Ecto neural progenitor cell (in vitro differentiated cells): ENCODE results near the gene PLD2.
A peak's percentile ranks its signal among the peaks of the same experiment; 100 is the strongest.

Experiments
- DNase-seq: peaks from one replicate; pipeline ENCODE4 v3.0.0-alpha.2; 2018; ENCODE audit warnings: low spot score

The PLD2 gene, protein sequence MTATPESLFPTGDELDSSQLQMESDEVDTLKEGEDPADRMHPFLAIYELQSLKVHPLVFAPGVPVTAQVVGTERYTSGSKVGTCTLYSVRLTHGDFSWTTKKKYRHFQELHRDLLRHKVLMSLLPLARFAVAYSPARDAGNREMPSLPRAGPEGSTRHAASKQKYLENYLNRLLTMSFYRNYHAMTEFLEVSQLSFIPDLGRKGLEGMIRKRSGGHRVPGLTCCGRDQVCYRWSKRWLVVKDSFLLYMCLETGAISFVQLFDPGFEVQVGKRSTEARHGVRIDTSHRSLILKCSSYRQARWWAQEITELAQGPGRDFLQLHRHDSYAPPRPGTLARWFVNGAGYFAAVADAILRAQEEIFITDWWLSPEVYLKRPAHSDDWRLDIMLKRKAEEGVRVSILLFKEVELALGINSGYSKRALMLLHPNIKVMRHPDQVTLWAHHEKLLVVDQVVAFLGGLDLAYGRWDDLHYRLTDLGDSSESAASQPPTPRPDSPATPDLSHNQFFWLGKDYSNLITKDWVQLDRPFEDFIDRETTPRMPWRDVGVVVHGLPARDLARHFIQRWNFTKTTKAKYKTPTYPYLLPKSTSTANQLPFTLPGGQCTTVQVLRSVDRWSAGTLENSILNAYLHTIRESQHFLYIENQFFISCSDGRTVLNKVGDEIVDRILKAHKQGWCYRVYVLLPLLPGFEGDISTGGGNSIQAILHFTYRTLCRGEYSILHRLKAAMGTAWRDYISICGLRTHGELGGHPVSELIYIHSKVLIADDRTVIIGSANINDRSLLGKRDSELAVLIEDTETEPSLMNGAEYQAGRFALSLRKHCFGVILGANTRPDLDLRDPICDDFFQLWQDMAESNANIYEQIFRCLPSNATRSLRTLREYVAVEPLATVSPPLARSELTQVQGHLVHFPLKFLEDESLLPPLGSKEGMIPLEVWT

DNA sequence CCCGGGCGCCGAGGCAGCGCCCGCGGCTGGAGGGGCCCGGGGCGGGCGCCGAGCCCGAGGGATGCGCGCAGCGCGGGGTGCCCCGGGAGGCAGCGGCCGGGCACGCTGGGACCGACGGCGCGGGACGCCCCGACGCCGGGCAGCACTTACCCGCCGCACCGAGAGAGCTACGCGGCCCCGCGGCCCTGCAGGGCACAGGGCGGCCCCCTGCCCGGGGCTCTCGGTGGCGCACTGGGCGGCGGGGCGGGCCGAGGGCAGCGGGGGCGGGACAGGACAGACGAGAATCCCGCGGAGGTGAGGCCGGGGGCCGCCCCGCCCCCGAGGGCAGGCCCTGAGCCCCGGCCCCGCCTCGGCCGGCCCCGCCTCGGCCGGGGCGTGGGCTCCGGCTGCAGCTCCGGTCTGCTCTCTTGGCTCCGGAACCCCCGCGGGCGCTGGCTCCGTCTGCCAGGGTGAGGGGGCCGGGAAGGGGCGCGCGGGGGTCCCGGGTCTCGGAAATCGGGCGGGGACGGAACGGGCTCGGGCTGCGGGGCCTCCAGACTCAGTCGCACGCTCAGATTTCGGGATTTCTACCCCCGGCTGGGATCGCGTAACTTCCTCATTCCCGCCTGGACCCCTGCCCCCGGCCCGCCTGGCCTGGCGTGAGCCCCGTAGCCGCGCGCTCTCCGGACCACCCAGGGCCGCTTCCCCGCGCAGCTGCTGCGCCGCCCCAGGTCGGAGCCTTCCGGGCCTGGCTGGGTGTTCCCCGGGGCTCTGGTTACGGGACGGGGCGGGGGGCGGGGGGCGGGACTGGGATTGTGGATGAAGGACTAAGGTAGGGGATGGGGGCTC, at the start of gene PLD2:
PLD2 (plus strand) TSS at position 376 of the 828 bp plus-strand sequence. CDS start 621 bp downstream, outside the sequence.
- peak; percentile 95 for DNase-seq

DNA sequence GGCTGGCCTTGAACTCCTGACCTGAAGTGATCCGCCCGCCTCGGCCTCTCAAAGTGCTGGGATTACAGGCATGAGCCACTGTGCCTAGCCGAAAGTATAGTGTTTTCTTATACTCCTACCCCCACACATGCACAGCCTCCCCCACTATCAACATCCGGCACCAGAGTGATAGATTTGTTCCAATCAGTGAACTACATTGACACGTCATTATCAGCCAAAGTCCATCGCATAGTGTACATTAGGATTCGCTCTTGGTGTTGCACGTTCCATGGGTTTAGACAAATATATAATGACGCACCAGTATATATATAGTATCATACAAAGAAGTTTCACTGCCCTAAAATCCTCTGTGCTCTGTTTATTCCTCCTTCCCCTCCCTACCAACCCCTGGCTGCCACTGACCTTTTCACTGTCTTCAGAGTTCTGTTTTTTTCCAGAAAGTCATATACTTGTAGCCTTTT, 47.1 kb upstream of the PLD2 start:
- DNase-seq, result no peak

DNA sequence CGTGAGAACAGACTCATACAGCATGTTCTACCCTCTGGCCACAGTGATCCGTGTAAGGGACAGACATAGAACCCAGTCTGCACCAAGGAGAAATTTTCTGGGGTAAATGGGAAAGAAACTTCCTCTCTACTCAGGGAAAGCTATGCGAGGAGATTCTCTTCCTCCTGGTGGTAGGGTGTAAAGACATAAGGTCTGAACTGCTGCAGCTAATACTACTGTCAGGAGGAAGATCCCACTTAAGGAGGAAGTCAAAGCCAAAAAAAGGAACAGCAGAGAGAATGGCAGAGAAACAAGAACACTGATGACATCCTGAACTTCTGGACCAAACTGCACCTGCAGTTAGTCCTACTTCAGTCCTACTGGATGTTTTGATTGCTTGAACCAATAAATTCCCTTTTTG, 42.4 kb upstream of the PLD2 start:
- DNase-seq, result no peak

DNA sequence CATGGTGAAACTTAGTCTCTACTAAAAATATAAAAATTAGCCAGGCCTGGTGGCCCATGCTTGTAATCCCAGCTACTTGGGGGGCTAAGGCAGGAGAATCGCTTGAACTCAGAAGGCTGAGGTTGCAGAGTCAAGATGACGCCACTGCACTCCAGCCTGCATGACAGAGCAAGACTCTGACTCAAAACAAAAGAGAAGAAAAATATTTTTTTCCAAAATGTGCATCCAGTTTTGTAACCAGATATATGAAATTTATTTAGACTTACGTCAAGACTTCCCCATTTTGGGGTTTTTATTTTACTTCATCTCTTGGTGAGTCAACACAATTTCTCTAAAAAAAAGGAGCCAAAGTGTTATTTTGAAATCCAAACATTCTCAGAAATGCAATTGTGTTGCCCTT, 40.8 kb upstream of the PLD2 start:
- no peak for DNase-seq

DNA sequence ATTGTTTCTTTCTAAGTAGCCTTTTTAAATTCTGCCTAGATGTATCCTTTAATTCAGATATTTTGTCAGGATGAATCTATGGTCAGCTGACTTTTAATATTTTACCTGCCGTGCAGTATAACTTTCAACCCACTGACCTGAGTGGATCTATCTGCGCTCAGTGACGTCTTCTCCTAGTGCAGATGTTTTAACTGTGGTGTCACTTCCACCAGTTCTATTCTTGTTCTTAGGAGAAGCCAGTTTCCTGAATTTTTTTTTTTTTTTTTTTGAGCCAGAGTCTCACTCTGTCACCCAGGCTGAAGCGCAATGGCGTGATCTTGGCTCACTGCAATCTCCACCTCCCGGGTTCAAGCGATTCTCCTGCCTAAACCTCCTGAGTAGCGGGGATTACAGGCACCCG, 40.2 kb upstream of the PLD2 start:
- no peak for DNase-seq

DNA sequence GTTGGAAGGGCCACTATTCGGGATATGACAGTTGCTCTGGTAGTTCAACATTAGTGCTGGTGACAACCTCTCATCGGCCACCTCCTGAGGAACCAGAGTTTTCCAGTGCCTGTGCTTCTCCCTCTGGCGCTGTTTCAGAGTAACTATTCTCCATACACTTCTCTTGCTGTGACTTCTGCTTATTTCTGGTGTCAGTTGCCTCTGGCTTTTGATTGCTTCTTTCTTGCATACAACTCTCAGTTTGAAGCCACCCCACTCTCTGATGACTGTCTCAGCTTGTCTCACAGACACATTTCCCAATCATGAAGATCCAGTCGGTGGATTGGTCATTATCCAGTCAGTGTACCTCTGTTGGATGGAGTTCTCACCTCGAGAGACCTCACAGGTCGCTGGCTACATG, 38.7 kb upstream of the PLD2 start:
- no peak for DNase-seq

DNA sequence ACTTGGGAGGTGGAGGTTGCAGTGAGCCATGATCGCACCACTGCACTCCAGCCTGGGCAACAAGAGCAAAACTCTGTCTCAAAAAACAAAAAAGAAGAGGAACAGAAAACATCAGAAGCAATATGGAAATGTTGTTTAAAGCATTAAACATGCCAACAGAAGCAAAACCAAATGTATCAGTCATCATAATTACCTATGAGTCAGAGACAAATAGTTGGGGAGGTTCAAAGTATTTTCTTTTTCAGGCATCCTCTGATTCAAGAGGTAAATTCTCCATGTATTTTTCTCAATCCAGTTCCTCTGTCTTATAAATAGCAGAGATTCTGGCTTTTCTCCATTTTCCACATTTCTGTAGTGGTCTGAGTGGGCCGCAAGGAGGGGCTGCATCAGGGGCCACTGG, 37.3 kb upstream of the PLD2 start:
- no peak for DNase-seq

DNA sequence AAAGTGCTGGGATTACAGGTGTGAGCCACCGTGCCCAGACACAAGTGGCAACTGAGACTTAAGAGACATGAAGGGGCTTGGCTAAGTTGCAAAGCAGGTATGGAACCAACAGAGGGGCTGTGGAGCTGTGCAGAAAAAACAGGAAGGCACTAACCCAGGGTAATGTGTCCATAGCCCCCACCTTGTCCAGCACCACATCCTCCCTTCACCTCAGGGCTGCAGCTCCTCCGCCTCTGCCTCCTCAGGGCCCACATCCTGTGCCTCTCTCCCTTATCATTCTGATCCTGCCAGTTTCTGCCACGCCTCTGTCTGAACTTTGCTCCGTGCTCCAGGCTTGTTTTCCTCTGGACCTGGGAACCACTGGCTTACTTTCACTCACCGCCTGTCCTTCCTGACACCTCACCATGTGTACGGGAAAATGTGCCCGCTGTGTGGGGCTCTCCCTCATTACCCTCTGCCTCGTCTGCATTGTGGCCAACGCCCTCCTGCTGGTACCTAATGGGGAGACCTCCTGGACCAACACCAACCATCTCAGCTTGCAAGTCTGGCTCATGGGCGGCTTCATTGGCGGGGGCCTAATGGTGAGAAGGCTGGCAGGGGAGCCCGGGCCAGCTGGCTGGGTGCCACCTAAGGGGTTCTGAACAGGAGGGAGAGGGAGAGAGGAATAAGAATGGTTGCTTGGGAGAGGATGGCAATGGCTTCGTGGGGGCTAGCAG, 35.3 kb upstream of the PLD2 start, which contains the start of gene TM4SF5:
TM4SF5 (plus strand) TSS at position 368 of the 716 bp plus-strand sequence; CDS start at position 405, 37 bp downstream.
- DNase-seq, result no peak

DNA sequence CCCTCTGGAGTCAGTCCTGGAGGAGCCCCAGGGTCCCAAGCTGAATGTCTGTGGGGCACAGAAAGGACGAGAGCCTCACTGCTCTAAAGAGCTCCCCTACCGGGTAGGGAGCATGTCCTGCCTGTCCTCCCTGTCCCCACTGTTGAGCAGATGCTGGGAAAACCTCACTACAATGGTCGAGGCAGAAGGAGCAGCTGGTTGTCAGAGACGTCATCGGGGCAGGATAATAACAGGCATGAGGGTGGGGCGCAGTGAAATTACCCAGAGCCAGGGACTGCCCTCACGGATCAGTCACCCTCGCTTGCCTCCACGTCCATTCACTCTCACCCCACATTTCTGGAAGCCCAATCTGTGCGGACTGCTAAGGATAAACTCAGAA, 34.7 kb upstream of the PLD2 start:
- DNase-seq, result no peak

DNA sequence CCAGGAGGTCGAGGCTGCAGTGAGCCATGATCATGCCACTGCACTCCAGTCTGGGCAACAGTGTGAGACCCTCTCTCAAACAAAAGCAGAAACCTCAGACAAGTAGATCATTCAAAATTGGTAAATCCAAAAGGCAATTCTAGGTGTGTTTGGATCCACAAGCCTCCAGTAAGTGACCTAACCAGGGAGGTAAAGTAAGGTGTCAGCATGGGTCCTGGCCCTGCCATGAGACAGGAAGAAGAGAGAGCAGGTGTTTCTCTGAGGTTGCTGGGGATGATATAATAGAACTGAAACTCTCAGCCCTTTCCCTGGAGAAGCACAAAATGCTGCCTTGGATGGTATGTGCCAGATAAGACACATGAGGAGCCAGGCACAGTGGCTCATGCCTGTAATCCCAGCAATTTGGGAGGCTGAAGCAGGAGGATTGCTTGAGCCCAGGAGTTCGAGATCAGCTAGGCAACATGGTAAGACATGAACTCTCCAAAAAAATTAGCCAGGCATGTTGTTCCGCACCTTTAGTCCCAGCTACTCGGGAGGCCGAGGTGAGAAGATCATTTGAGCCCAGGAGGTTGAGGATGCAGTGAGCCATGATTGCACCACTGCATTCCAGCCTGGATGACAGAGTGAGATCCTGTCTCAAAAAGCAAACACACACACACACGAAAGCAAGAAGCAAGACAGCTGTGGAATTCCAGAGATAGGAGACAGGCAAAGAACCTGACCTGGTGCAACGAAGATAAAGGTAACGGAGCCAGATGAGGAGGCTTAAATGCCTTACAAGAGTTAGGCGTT, 28.8 kb upstream of the PLD2 start:
- DNase-seq, result no peak

DNA sequence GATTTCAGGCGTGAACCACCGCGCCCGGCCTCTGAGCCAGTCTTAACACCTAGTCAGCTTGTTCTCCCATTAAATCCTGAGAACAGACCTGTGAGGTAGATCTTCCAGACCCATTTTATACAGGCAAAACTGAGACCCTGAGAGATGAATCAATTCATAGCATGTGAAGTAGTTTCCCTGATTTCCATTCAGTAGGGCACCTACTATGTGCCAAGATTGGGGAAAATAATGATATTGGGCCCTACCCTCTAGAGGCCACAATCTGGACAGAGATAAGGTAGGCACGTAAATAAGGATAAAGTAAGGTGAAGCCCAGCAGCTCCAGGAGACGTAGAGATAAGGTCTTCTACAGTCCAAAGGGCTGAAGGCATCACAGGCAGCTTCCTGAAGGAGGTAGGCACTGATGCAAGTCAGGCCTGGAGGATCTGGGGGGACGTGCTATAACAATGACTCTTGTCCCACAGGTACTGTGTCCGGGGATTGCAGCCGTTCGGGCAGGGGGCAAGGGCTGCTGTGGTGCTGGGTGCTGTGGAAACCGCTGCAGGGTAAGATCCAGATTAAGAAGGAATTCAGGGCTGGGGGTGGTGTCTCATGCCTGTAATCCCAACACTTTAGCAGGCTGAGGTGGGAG, 26.5 kb upstream of the PLD2 start:
- no peak for DNase-seq

DNA sequence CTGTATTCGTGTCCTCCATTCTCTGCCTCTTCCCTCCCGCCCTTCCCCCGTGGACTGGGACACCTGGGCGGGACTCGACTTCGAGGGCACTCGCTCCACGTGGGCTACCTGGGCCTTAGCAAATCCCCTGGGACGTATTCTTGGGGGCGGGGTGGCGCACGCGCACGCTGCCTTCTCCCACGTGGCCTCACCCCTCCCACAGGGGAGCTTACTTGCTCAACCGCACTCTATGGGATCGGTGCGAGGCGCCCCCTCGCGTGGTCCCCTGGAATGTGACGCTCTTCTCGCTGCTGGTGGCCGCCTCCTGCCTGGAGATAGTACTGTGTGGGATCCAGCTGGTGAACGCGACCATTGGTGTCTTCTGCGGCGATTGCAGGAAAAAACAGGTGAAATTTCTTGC, 24.3 kb upstream of the PLD2 start:
- DNase-seq, result no peak

DNA sequence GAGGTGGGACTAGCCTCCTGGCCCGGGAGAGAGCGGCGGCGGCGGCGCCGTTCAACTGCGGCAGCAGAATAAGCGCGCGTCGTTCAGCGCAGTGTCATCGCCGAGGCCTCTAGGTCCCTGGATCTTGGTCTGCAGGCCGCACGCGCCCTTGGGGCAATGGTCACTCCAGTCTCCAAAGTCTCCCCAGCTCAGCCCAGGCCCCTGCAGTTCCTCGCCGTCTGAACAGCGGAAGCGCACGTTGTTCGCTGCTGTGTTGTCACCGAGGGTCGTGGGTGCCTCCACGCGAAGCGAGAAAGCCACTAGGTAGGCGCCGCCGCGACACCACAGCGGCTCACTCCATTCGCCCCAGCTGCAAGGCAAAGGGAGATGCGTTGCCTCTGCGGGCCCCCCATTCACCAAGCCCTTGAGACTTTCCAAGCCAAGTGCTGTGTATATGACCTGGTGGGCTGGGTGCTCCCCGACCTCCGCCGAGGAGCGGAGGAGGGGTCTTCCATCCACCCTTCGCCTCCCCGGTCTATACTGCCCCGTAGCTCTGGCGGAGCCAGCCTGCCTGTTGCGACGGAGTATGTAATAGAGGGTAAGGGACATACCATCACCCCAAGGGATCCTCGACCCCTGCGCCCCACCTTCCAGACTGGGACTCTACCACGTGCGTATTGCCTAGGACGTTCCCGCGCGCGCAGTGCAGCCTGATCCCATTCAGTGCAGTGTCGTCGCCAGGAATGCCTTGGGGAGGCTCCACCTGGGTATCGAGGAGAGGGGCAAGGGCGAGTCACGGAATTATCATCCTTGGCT, 21.4 kb upstream of the PLD2 start:
- no peak for DNase-seq

DNA sequence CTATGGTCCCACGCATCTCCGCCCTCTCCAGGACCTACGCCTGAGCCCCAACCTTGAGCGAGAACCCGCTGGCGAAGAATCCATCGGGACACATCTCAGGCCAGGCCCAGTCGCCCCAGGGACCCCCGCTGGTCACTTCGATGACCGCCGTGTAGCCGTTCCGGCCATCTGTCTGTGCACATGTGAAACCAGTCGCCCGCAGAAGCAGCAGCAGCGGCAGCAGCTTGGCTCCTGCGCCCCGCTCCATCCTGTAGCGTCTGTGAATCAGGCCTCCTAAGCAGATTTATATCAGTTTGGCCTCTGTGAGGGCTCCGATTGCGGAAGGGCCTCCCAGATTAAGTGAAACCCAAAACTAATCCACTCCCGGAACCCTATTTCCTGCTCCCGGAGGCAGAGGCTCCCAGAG, 20.8 kb upstream of the PLD2 start, which contains the start of gene VMO1:
VMO1 (minus strand) TSS at position 259 of the 406 bp plus-strand sequence; CDS start at position 247, 12 bp downstream.
- peak; percentile 69 for DNase-seq

DNA sequence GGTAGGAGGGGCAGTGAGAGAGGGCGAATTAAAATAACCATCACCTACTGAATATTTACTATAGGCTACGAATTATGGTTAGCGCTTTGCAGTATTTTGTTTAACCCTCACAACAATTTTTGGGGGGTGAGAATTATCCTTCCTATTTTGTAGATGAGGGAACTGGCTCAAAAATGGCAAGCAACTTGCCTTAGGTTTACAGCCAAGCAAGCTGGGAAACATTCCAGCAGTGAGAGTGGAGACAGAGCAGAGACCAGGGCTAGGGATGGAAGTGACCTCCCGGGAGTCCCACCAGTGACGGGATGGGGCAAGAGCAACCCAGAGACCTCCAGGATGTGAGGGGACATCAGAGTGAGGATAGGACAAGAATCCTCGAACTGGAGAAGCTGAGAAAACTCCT, 20.4 kb upstream of the PLD2 start:
- no peak for DNase-seq

DNA sequence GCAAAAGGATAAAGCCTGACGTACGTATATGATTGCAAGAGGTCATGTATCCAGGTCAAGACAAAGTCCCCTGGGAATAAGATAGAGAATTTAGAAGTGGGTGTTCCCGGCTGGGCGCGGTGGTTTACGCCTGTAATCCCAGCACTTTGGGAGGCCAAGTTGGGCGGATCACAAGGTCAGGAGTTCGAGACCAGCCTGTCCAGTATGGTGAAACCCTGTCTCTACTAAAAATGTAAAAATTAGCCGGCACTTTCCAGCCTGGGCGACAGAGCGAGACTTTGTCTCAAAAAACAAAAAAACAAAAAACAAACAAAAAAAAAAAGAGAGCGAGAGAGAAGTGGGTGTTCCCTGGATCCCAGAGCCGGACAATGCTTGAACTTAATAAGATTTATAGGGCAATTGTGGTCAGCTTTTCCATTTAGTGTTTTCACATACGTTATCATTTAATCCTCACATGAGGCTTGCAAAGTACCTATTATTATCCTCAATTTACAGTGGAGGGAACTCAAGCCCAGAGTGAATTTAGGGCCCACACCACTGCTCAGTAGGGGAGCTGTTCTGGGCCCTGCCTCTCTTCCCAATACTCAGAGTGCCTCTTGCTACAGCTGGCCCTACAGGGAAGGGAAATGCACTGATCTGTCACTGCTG, 18.7 kb upstream of the PLD2 start:
- no peak for DNase-seq

DNA sequence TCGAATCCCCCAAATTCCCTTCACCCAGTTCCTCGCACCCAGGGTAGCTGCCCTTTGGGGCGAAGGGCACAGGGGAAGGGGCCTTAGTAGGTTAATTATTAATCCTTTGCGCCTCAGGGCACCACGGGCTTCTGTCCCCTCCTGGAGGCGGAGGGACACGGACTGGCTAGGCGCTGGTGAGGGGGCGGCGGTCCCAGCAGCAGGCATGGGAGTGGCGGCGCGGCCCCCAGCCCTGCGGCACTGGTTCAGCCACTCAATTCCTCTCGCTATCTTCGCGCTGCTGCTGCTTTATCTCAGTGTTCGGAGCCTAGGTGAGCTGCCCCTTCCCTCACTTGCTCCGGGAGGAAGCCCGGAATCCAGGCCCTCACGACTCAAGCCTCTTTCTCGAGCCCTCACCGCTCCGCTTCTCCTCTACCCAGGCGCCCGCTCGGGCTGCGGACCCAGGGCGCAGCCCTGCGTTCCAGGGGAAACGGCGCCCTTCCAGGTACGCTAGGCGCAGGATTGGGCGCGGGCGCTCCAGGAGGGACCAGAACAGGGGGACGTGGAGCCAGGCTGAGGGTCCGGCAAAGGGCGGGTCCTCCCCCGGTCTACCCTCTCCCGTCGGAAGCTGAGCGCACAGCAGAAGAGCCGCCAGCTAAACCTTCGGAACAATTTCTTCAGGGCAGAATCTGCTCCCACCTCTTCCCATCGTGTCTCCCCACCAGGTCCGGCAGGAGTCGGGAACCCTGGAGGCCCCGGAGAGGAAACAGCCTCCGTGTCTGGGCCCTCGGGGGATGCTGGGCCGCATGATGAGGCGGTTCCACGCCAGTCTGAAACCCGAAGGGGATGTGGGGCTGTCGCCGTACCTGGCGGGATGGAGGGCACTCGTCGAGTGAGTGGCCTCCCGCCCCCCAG, 17.9 kb upstream of the PLD2 start, which contains the start of gene GLTPD2:
GLTPD2 (plus strand) TSS at position 158 of the 894 bp plus-strand sequence; CDS start at position 206, 48 bp downstream.
- peak; percentile 74 for DNase-seq

DNA sequence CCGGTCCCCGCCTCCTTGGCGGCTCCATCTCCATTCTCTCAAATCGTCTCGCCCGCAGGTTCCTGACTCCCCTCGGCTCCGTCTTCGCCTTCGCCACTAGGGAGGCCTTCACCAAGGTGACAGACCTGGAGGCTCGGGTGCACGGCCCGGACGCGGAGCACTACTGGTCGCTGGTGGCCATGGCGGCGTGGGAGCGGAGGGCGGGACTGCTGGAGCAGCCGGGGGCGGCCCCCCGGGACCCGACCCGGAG, 17.3 kb upstream of the PLD2 start:
- DNase-seq, result no peak
